Hematopoietic multipotent progenitor cell treated with erythropoietin and hydrocortisone succinate and interleukin-3 and kit ligand, for 4 days (in vitro differentiated cells): ENCODE results near the gene DDX27.

Experiments used
- DNase-seq: peaks from one replicate; pipeline ENCODE4 v3.0.0-alpha.2; 2015

DDX27 gene

GRCh38 chr20:49278818-49279676, 59.8 kb downstream of the DDX27 start:
- DNase-seq: peak; percentile 60

GRCh38 chr20:49279677-49280462, 60.7 kb downstream of the DDX27 start:
- peak; percentile 50 for DNase-seq

- DNase-seq: peak; percentile 35
Measured at GRCh38 chr20:49280463-49281058, 61.3 kb downstream of the DDX27 start.

GRCh38 chr20:49281059-49281912, 62.1 kb downstream of the DDX27 start:
- peak; percentile 60 for DNase-seq

- no peak for DNase-seq
Measured at GRCh38 chr20:49281913-49282467, 62.8 kb downstream of the DDX27 start.

- peak; percentile 20 for DNase-seq
Measured at GRCh38 chr20:49282584-49283171, 63.5 kb downstream of the DDX27 start.

GRCh38 chr20:49283176-49283702, 64.0 kb downstream of the DDX27 start:
- peak; percentile 35 for DNase-seq

- peak; percentile 28 for DNase-seq
Measured at GRCh38 chr20:49283703-49284625, 64.7 kb downstream of the DDX27 start.

- DNase-seq: no peak
Measured at GRCh38 chr20:49284818-49285217, 65.6 kb downstream of the DDX27 start.

- peak; percentile 26 for DNase-seq
Measured at GRCh38 chr20:49285233-49285668, 66.0 kb downstream of the DDX27 start.

- DNase-seq: no peak
Measured at GRCh38 chr20:49285813-49286494, 66.7 kb downstream of the DDX27 start.

- DNase-seq: peak; percentile 70
Measured at GRCh38 chr20:49286689-49287551, 67.7 kb downstream of the DDX27 start.

- DNase-seq: no peak
Measured at GRCh38 chr20:49287555-49288249, 68.5 kb downstream of the DDX27 start.

GRCh38 chr20:49288250-49288751, 69.1 kb downstream of the DDX27 start:
- DNase-seq: no peak

GRCh38 chr20:49288784-49289696, 69.8 kb downstream of the DDX27 start:
- no peak for DNase-seq

- DNase-seq: no peak
Measured at GRCh38 chr20:49290608-49291191, 71.5 kb downstream of the DDX27 start.
